Nephron (organoid): ENCODE measurements around the gene ISLR2.

Experiments
- H3K27ac Mint-ChIP-seq, 3 experiments: 2 replicates each; pipeline ENCODE4 v1.8.0; 2020; ENCODE audit warnings: mixed read lengths in 3 of 3, mild to moderate bottlenecking in 2 of 3, moderate library complexity in 1 of 3
- H3K27me3 Mint-ChIP-seq: 2 replicates; pipeline ENCODE4 v1.8.0; 2021; ENCODE audit warnings: low read depth, mild to moderate bottlenecking, moderate library complexity, mixed read lengths
- H3K36me3 Mint-ChIP-seq: 2 replicates; pipeline ENCODE4 v1.8.0; 2020; ENCODE audit warnings: low read depth, mixed read lengths
- H3K4me1 Mint-ChIP-seq: 2 replicates; pipeline ENCODE4 v1.8.0; 2020; ENCODE audit warnings: mixed read lengths
- H3K4me3 Mint-ChIP-seq, 3 experiments: 2 replicates each; pipeline ENCODE4 v1.8.0; 2020; ENCODE audit warnings: mild to moderate bottlenecking in 3 of 3, mixed read lengths in 3 of 3, moderate library complexity in 2 of 3
- H3K9me3 Mint-ChIP-seq: 2 replicates; pipeline ENCODE4 v1.8.0; 2020; ENCODE audit warnings: mixed read lengths
- TF ChIP-seq, protein P1 (sequence below), 3 experiments: fragments of 200-600 bp; sonication (generic); IDR thresholded peaks; one replicate each; pipeline ENCODE4 v1.5.0; 2021; ENCODE audit warnings: antibody characterized with exemption in 3 of 3; ENCODE audit not compliant: unreplicated experiment in 3 of 3

The ISLR2 gene

DNA sequence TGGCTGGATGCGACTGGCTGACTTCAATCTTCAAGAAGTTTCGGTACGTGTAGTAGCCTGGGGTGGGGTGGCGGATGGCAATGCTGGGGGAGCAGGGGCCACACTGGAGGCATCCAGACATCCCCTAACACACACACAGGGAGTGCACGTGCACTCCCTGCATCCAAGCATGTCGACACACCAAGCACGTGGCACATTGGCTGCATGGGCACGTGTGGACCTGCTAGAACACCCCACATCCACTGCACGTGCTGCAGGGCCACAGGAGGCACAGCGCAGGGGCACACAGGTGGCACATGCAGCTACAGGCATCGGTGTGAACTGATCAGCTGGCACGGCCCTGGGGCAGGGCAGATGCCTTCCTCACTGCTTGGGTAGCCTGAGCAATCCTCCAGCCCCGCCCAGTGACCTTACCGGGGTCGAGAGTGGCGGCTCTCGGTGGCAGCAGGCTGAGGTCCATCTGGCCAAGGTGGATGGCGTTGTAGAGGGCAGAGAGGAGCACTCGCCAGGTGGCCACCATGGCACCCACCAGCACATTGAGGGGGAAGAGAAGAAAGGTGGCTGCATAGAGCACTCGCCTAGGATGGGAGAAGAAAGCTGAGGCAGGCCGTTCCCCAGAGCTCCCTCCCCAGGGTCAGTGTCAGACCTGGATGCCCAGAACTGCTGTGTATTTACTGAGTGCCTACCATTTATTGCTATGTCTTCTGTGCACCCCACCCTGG lies 50.7 kb downstream of the ISLR2 start:
- TF ChIP-seq, protein P1, sequence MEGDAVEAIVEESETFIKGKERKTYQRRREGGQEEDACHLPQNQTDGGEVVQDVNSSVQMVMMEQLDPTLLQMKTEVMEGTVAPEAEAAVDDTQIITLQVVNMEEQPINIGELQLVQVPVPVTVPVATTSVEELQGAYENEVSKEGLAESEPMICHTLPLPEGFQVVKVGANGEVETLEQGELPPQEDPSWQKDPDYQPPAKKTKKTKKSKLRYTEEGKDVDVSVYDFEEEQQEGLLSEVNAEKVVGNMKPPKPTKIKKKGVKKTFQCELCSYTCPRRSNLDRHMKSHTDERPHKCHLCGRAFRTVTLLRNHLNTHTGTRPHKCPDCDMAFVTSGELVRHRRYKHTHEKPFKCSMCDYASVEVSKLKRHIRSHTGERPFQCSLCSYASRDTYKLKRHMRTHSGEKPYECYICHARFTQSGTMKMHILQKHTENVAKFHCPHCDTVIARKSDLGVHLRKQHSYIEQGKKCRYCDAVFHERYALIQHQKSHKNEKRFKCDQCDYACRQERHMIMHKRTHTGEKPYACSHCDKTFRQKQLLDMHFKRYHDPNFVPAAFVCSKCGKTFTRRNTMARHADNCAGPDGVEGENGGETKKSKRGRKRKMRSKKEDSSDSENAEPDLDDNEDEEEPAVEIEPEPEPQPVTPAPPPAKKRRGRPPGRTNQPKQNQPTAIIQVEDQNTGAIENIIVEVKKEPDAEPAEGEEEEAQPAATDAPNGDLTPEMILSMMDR (IDR thresholded peaks at IDR 0.05; ENCODE audit: unreplicated experiment in 3 of 3): no peak
- Mint-ChIP-seq H3K4me3 (no peak overlapping the region), H3K4me1 (peaks cover 51% of the 10 kb centered on the region), H3K36me3 (peaks cover 21% of the 10 kb centered on the region), H3K27ac (peak overlapping the region; percentile 81 to 98 (median 92)), H3K27me3 (peaks cover 5% of the 10 kb centered on the region), H3K9me3 (no peaks in the 10 kb centered on the region)

DNA sequence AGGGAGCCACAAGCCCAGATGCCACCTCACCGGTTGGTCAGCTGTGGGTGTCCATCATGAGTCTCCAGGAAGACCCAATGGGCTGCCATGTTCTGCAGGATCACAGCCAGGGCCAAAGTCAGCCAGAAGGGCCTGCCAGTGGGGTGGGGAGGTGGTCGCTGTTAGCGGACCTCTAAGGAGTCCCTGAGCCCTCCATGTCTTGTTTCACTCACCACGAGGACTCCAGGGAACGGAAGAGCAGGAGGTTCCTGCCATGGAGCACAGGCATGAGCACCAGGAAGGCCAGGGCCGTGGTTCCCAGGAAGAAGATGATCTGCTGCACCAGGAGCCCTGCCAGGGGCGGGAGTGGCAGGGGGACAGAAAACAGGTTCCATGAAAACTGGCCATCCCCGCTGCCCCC lies 51.7 kb downstream of the ISLR2 start:
- Mint-ChIP-seq H3K9me3 (no peaks in the 10 kb centered on the region), H3K36me3 (peaks cover 18% of the 10 kb centered on the region), H3K27ac (peak overlapping the region; percentile 25 to 52 (median 43)), H3K27me3 (peaks cover 5% of the 10 kb centered on the region), H3K4me1 (peaks cover 40% of the 10 kb centered on the region), H3K4me3 (no peak overlapping the region)
- TF ChIP-seq, protein P1 (IDR thresholded peaks at IDR 0.05; ENCODE audit: unreplicated experiment in 3 of 3): no peak

DNA sequence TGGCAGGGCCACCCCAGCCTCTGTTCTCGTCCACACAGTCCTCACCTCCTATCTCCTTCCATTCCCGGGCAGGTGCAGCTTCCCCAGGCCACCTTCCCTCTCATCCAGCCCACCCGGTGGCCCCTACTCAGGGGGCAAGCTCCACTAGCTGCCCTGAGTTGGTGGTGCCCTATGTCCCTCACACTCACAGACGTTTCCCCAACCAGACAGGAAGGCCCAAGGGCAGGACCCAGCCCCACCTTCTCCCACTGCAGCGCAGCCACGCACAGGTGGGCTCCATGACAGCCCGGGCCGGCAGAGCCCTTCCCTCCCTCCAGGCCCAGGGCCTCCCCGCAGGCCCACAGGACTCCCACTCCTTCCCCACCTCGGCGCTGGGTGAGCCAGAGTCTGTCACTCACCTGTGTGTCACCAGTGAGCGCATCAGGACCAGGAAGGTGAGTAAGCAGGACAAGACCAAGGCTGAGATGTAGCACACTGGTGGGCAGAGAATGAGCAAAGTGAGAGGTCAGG lies 54.3 kb downstream of the ISLR2 start:
- TF ChIP-seq, protein P1 (IDR thresholded peaks at IDR 0.05; ENCODE audit: unreplicated experiment in 3 of 3): no peak
- Mint-ChIP-seq H3K27ac (no peak overlapping the region), H3K36me3 (peaks cover 18% of the 10 kb centered on the region), H3K4me3 (no peak overlapping the region), H3K4me1 (peaks cover 15% of the 10 kb centered on the region), H3K27me3 (peaks cover 5% of the 10 kb centered on the region), H3K9me3 (no peaks in the 10 kb centered on the region)

DNA sequence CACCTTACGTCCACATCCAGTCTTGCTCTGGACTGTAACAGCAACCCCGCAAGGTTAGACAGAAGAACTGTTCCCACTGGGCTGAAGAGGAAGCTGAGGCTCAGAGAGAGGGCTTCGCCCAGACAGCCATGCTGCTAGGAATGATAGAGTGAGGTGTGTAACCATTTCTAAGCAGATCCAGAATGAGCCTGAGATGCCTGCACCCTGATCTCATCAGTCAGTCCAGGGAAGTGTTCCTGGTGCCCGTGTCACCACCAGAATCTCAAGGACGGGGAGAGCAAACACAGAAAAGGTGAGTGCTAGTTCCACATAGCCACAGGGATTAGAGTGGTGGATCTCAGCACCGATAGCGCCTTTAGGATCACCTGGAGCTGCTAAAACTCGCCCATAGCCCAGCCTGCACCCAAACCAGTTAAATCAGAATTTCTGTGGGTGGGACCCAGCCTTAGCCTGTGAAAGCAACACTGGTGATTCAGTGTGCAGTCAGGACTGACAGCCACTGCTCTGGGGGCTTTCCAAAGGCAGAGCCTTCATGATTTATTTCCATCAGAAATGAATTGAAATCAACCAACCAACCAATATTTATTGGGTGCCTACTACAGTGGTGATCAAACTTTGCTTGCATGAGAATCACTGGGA lies 55.4 kb downstream of the ISLR2 start:
- Mint-ChIP-seq H3K4me1 (peaks cover 7% of the 10 kb centered on the region), H3K27ac (peak overlapping the region in 1 of 3 experiments; percentile 35), H3K9me3 (no peaks in the 10 kb centered on the region), H3K4me3 (no peak overlapping the region), H3K27me3 (no peaks in the 10 kb centered on the region), H3K36me3 (peaks cover 11% of the 10 kb centered on the region)
- TF ChIP-seq, protein P1 (IDR thresholded peaks at IDR 0.05; ENCODE audit: unreplicated experiment in 3 of 3): no peak
